ENCODE results near the gene FGFR2.

DNA sequence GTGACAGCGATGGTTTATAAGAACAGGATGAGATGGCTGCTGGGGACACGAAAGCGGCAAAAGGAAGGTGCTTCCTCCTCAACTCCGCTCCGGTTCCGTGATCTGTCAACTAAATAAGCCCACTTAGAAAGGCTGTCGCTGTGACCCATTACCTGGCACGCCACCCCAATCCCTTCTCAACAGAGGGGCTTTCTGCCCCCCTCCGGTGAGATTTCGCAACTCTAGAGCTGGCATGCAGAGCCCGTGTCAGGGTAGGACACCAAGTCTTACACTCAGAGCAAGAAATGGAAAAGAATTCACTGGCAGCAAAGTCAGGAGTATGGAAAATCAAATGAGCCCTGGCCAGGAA is 66.4 kb downstream of the FGFR2 start:
- TF ChIP-seq, protein P1, sequence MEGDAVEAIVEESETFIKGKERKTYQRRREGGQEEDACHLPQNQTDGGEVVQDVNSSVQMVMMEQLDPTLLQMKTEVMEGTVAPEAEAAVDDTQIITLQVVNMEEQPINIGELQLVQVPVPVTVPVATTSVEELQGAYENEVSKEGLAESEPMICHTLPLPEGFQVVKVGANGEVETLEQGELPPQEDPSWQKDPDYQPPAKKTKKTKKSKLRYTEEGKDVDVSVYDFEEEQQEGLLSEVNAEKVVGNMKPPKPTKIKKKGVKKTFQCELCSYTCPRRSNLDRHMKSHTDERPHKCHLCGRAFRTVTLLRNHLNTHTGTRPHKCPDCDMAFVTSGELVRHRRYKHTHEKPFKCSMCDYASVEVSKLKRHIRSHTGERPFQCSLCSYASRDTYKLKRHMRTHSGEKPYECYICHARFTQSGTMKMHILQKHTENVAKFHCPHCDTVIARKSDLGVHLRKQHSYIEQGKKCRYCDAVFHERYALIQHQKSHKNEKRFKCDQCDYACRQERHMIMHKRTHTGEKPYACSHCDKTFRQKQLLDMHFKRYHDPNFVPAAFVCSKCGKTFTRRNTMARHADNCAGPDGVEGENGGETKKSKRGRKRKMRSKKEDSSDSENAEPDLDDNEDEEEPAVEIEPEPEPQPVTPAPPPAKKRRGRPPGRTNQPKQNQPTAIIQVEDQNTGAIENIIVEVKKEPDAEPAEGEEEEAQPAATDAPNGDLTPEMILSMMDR (IDR thresholded peaks at IDR 0.05 in 4 of 5, conservative IDR thresholded peaks at IDR 0.05 in 1 of 5) = no peak
- no peak for TF ChIP-seq POLR2A (IDR thresholded peaks at IDR 0.05)

Measured in gastrocnemius medialis (tissue), 4 donors.